A549 (cell line): ENCODE data around the gene ADCY10. TPM values are rescaled to one million over a fixed set of nuclear protein-coding genes. Genes with fewer than 3 reads are reported as not detected.

Experiments used
- ATAC-seq, 2 experiments: fragments of 200-7000 bp in 1 of 2; fragments of >200 bp in 1 of 2; cut with Nextera tagmentation in 1 of 2; cut with Tn5 transposase in 1 of 2; 3 replicates each; pipeline versions ENCODE4 v1.8.0 to v1.9.1; 2018 to 2020; ENCODE audit warnings: mild to moderate bottlenecking in 1 of 2, moderate library complexity in 1 of 2
- CTCF ChIA-PET: fragments of 300-600 bp; sonication (Branson Sonifier 250); formaldehyde crosslinking; extraction: SDS; loops from one replicate; lab custom pipeline; 2021; ENCODE audit warnings: antibody characterized with exemption, inconsistent platforms; lab: Yijun Ruan, JAX
- POLR2A ChIA-PET: fragments of 350-600 bp; formaldehyde crosslinking; extraction: SDS; loops from one replicate; lab custom pipeline; 2021; ENCODE audit warnings: antibody characterized with exemption, inconsistent platforms; lab: Yijun Ruan, JAX
- DNase-seq, 2 experiments: peaks; one replicate each; pipeline versions ENCODE4 v3.0.0 to v3.0.0-alpha.2; 2011 to 2016; ENCODE audit warnings: low read depth in 1 of 2, low spot score in 1 of 2
- FAIRE-seq: peaks from 2 replicates; lab custom pipeline; 2011; peaks lifted over from hg19 to GRCh38; lab: Jason Lieb, UNC
- H3K27ac ChIP-seq, 2 experiments: fragments of >200 bp; sonication (Bioruptor Twin); formaldehyde crosslinking; 3 replicates each; pipeline ENCODE4 v1.5.1; 2016 to 2017
- H3K4me1 ChIP-seq: fragments of >200 bp; sonication (Bioruptor Twin); formaldehyde crosslinking; 3 replicates; pipeline ENCODE4 v1.6.1; 2016
- H3K4me2 ChIP-seq: fragments of >200 bp; sonication (Bioruptor Twin); formaldehyde crosslinking; 3 replicates; pipeline ENCODE4 v1.6.1; 2016
- H3K4me3 ChIP-seq: fragments of >200 bp; sonication (Bioruptor Twin); formaldehyde crosslinking; 3 replicates; pipeline ENCODE4 v1.5.1; 2016
- H3K9me3 ChIP-seq: fragments of >200 bp; sonication (Bioruptor Twin); formaldehyde crosslinking; 3 replicates; pipeline ENCODE4 v1.6.1; 2016
- CBX2 ChIP-seq: fragments of 200-600 bp; sonication (generic); IDR thresholded peaks from 2 replicates; pipeline ENCODE4 v1.6.1; 2016; ENCODE audit warnings: low read depth, mild to moderate bottlenecking, borderline replicate concordance
- CHD2 ChIP-seq: fragments of 150-350 bp; IDR thresholded peaks from 2 replicates; pipeline ENCODE4 v1.6.1; 2014; ENCODE audit warnings: low read length; ENCODE audit not compliant: partially characterized antibody
- CHD4 ChIP-seq: fragments of 200-600 bp; sonication (generic); IDR thresholded peaks from 2 replicates; pipeline ENCODE4 v1.6.1; 2016; ENCODE audit warnings: antibody characterized with exemption, mild to moderate bottlenecking, borderline replicate concordance
- E2F6 ChIP-seq: IDR thresholded peaks from 2 replicates; pipeline ENCODE4 v1.6.1; 2012; ENCODE audit warnings: low read depth, borderline replicate concordance
- EP300 ChIP-seq, 2 experiments: fragments of >200 bp; sonication (Bioruptor Twin); formaldehyde crosslinking; IDR thresholded peaks; 2 replicates in 1 of 2; 3 replicates in 1 of 2; pipeline ENCODE4 v1.6.1; 2016 to 2017
- HES2 ChIP-seq: fragments of >200 bp; sonication (Bioruptor Twin); formaldehyde crosslinking; IDR thresholded peaks from 2 replicates; pipeline ENCODE4 v1.6.1; 2016
- HOXB13 ChIP-seq: fragments of 250-450 bp; sonication (Bioruptor Pico); IDR thresholded peaks from 2 replicates; pipeline ENCODE4 v1.5.0; 2020; ENCODE audit warnings: low read depth, mild to moderate bottlenecking, moderate library complexity
- HOXB5 ChIP-seq: fragments of 250-450 bp; sonication (Bioruptor Pico); IDR thresholded peaks from 2 replicates; pipeline ENCODE4 v1.5.0; 2020; ENCODE audit warnings: mild to moderate bottlenecking, moderate library complexity
- KDM1A ChIP-seq: fragments of 200-600 bp; sonication (generic); IDR thresholded peaks from 2 replicates; pipeline ENCODE4 v1.6.1; 2016; ENCODE audit warnings: low read depth, mild to moderate bottlenecking
- KDM5A ChIP-seq: fragments of 200-600 bp; sonication (generic); IDR thresholded peaks from 2 replicates; pipeline ENCODE4 v1.6.1; 2016; ENCODE audit warnings: antibody characterized with exemption, mild to moderate bottlenecking
- NFE2L2 ChIP-seq: fragments of 150-350 bp; conservative IDR thresholded peaks from 2 replicates; pipeline ENCODE4 v1.6.1; 2014; ENCODE audit warnings: low read length
- POLR2A ChIP-seq: IDR thresholded peaks from 2 replicates; pipeline ENCODE4 v1.6.1; 2012; ENCODE audit warnings: mild to moderate bottlenecking, low read length
- POLR2AphosphoS2 ChIP-seq: conservative IDR thresholded peaks from 2 replicates; pipeline ENCODE4 v1.6.1; 2012; ENCODE audit warnings: low read length, improper control_type of control experiment, inconsistent platforms
- RNF2 ChIP-seq: fragments of 200-600 bp; sonication (generic); IDR thresholded peaks from 2 replicates; pipeline ENCODE4 v1.6.1; 2016; ENCODE audit warnings: low read depth, mild to moderate bottlenecking, antibody characterized with exemption, moderate library complexity, borderline replicate concordance
- TFCP2L1 ChIP-seq: fragments of 250-450 bp; sonication (Bioruptor Pico); IDR thresholded peaks from 2 replicates; pipeline ENCODE4 v1.5.0; 2021; ENCODE audit warnings: mild to moderate bottlenecking
- ZSCAN20 ChIP-seq: fragments of 250-450 bp; sonication (Bioruptor Pico); IDR thresholded peaks from 2 replicates; pipeline ENCODE4 v1.8.0; 2022; ENCODE audit warnings: mild to moderate bottlenecking, moderate library complexity
- WGBS: methylation state at CpG from one replicate; pipeline ENCODE4 v1.1.6; 2017; ENCODE audit errors: missing lambda C conversion rate; 5-methylcytosine and 5-hydroxymethylcytosine counted together
- polyA plus RNA-seq, 4 experiments: library from polyadenylated mRNA; depleted of rRNA in 3 of 4; stranded (reverse); fragments of >200 nt; fragmentation: RNase III in 1 of 4; extraction: RNeasy Plus Mini Kit Qiagen cat#74134 plus additional on column Dnase treatment in 1 of 4; gene quantifications; 2 replicates in 3 of 4; 3 replicates in 1 of 4; pipeline ENCODE4 v1.2.3, GENCODE V29; 2011 to 2017
- TF ChIP-seq, protein P1 (sequence below): fragments of 200-600 bp; sonication (generic); IDR thresholded peaks from 2 replicates; pipeline ENCODE4 v1.6.1; 2016; ENCODE audit warnings: antibody characterized with exemption, mild to moderate bottlenecking, moderate library complexity
- TF ChIP-seq, protein P2 (sequence below): fragments of 250-450 bp; sonication (Bioruptor Pico); IDR thresholded peaks from 2 replicates; pipeline ENCODE4 v1.5.0; 2020; ENCODE audit warnings: low read depth, mild to moderate bottlenecking, moderate library complexity
- TF ChIP-seq, protein P3 (sequence below): fragments of 250-450 bp; sonication (Bioruptor Pico); IDR thresholded peaks from 2 replicates; pipeline ENCODE4 v1.5.0; 2021; ENCODE audit warnings: mild to moderate bottlenecking, moderate library complexity, borderline replicate concordance

The ADCY10 gene
- polyA plus RNA-seq, 2 of the 4 experiments (the other 2 are of a cell fraction): 0.03 to 0.18 TPM

DNA sequence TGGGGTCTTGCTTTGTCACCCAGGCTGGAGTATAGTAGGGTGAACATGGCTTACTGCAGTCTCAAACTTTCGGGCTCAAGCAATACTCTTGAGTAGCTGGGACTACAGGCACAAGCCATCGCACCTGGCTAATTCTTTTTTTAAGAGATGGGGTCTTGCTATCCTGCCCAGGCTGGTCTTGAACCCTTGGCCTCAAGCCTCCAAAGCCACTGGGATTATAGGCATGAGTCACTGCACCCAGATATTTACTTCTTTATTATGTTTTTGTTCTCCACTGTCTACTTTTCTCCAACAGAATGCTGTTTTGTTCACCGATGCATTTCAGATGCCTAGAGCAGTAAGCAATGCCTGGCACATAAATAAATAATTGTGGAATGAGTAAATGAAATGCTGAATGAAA lies 72.4 kb downstream of the ADCY10 start (continued):
- TF ChIP-seq, protein P1, sequence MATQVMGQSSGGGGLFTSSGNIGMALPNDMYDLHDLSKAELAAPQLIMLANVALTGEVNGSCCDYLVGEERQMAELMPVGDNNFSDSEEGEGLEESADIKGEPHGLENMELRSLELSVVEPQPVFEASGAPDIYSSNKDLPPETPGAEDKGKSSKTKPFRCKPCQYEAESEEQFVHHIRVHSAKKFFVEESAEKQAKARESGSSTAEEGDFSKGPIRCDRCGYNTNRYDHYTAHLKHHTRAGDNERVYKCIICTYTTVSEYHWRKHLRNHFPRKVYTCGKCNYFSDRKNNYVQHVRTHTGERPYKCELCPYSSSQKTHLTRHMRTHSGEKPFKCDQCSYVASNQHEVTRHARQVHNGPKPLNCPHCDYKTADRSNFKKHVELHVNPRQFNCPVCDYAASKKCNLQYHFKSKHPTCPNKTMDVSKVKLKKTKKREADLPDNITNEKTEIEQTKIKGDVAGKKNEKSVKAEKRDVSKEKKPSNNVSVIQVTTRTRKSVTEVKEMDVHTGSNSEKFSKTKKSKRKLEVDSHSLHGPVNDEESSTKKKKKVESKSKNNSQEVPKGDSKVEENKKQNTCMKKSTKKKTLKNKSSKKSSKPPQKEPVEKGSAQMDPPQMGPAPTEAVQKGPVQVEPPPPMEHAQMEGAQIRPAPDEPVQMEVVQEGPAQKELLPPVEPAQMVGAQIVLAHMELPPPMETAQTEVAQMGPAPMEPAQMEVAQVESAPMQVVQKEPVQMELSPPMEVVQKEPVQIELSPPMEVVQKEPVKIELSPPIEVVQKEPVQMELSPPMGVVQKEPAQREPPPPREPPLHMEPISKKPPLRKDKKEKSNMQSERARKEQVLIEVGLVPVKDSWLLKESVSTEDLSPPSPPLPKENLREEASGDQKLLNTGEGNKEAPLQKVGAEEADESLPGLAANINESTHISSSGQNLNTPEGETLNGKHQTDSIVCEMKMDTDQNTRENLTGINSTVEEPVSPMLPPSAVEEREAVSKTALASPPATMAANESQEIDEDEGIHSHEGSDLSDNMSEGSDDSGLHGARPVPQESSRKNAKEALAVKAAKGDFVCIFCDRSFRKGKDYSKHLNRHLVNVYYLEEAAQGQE: no peak
- TF ChIP-seq CBX2: no peak
- TF ChIP-seq POLR2AphosphoS2: no peak
- TF ChIP-seq, protein P2, sequence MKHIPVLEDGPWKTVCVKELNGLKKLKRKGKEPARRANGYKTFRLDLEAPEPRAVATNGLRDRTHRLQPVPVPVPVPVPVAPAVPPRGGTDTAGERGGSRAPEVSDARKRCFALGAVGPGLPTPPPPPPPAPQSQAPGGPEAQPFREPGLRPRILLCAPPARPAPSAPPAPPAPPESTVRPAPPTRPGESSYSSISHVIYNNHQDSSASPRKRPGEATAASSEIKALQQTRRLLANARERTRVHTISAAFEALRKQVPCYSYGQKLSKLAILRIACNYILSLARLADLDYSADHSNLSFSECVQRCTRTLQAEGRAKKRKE (CRISPR knock-in tag): no peak
- TF ChIP-seq CHD2: no peak
- TF ChIP-seq E2F6: no peak

DNA sequence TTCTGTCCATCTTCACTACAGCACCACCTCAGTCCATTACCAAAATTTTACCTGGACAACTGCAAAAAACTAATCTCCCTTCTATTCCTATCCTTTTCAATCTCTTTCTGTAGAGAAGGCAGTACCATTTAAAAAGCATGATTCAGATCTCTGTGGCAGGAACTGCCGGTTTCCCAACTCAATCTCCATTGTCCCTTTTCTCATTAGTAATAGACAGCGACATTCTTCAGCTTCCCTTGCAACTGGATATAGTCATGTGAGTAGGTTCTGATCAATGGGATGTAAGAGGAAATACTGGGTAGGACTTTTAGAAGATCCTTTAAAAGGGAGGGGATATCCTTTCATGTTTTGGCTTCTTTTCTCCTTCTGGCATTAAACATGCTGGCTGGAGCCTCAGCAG lies 74.9 kb downstream of the ADCY10 start:
- H3K9me3 ChIP-seq: no peaks in the 10 kb centered on the region
- TF ChIP-seq CHD4: no peak
- TF ChIP-seq, protein P1: no peak
- H3K27ac ChIP-seq: no peak overlapping the region
- WGBS: 69% methylated on average over 2 of the region's 2 CpGs
- H3K4me3 ChIP-seq: no peak overlapping the region
- no peak for DNase-seq
- H3K4me2 ChIP-seq: no peak overlapping the region
- no peak for FAIRE-seq
- ChIA-PET CTCF (no interaction called here), POLR2A (no interaction called here)
- H3K4me1 ChIP-seq: no peaks in the 10 kb centered on the region
- no peak for ATAC-seq

DNA sequence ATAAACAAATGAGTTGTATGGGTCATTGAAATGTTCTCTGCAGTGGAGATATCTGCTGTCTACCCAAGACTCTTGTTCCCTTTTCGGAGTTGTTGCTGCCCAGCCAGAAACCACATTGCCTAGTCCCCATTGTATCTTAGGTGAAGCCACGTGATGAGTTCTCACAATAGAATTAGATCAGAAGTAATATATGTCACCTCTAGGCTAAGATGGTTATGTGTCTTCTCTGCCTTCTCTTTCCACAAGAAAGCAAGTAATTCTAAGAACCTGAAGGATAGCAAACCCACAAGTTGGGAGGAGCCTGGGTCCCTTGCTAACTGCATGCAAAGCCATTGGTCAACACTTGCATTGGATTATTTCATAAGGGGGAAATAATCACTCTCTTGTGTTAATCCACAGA lies 76.6 kb downstream of the ADCY10 start:
- Histone ChIP-seq H3K9me3 (no peaks in the 10 kb centered on the region), H3K4me2 (no peak overlapping the region), H3K4me3 (no peak overlapping the region), H3K4me1 (no peaks in the 10 kb centered on the region), H3K27ac (no peak overlapping the region)
- DNase-seq (no peak), ATAC-seq (no peak), FAIRE-seq (no peak)
- 60% methylated on average over 2 of the region's 2 CpGs for WGBS
- ChIA-PET CTCF (interaction anchor here (1.0 kb wide), 1 partner anchor 35 kb away, joined by 3 read pairs; no protein-coding TSS in a partner anchor), POLR2A (no interaction called here)
- TF ChIP-seq RNF2 (no peak), KDM1A (no peak), HOXB5 (CRISPR knock-in tag) (no peak), ZSCAN20 (CRISPR knock-in tag) (no peak), POLR2A (no peak), CBX2 (no peak), TFCP2L1 (no peak), NFE2L2 (no peak), HES2 (no peak), EP300 (IDR thresholded peaks at IDR 0.05) (no peak), CHD4 (no peak), KDM5A (no peak), HOXB13 (no peak)
- TF ChIP-seq, protein P1: no peak
- TF ChIP-seq, protein P3, sequence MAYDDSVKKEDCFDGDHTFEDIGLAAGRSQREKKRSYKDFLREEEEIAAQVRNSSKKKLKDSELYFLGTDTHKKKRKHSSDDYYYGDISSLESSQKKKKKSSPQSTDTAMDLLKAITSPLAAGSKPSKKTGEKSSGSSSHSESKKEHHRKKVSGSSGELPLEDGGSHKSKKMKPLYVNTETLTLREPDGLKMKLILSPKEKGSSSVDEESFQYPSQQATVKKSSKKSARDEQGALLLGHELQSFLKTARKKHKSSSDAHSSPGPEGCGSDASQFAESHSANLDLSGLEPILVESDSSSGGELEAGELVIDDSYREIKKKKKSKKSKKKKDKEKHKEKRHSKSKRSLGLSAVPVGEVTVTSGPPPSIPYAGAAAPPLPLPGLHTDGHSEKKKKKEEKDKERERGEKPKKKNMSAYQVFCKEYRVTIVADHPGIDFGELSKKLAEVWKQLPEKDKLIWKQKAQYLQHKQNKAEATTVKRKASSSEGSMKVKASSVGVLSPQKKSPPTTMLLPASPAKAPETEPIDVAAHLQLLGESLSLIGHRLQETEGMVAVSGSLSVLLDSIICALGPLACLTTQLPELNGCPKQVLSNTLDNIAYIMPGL (CRISPR knock-in tag): no peak
